ENCODE data around the gene GMFB. TPM values are rescaled to one million over a fixed set of nuclear protein-coding genes. Genes with fewer than 3 reads are reported as not detected.

GMFB gene
- total RNA-seq, 1 experiment from 2014 or later = 53.8 TPM

GRCh38 chr14:54455363-54455762, 33.4 kb downstream of the GMFB start:
- Histone ChIP-seq H3K4me1 (ENCODE audit: control insufficient read depth in 1 of 2, insufficient read depth in 2 of 2, low read length in 2 of 2) (peaks cover 0 to 5% of the 10 kb centered on the region in 2 experiments; a peak in 2 of 4 replicates), H2AFZ (ENCODE audit: low read depth, low read length, poor library complexity, severe bottlenecking) (no peak overlapping the region), H3K79me2 (ENCODE audit: insufficient read depth, low read length) (no peaks in the 10 kb centered on the region), H3K4me2 (ENCODE audit: low read length) (no peak overlapping the region), H3K9me2 (ENCODE audit: insufficient read depth) (no peaks in the 10 kb centered on the region), H3K27me3 (ENCODE audit: insufficient read depth, low read length) (no peaks in the 10 kb centered on the region), H3K9me3 (ENCODE audit: control insufficient read depth in 1 of 2, insufficient read depth in 1 of 2, low read depth in 1 of 2, low read length in 2 of 2) (peaks cover 4 to 6% of the 10 kb centered on the region in 2 experiments; a peak in 1 of 4 replicates), H3K27ac (ENCODE audit: low read depth, low read length) (no peak overlapping the region), H3K9ac (ENCODE audit: low read length) (no peak overlapping the region), H3K36me3 (ENCODE audit: control insufficient read depth in 1 of 2, insufficient read depth in 2 of 2, low read length in 2 of 2) (no peaks in the 10 kb centered on the region), H4K20me1 (ENCODE audit: insufficient read depth) (no peaks in the 10 kb centered on the region), H3K4me3 (replicated peaks in 1 of 2; ENCODE audit: low read depth in 1 of 2, low read length in 2 of 2) (no peak overlapping the region)
- ChIA-PET CTCF (no interaction called here), RAD21 (ENCODE audit: low non-redundant PET in 1 of 2, low total read pairs in 2 of 2, uncharacterized antibody in 2 of 2, unreplicated experiment in 2 of 2) (no interaction called here), POLR2A (no interaction called here)
- intact Hi-C loops (cut with micrococcal nuclease) = no loop called here
- BruUV-seq (replicated peaks) = no TSS peak
- DNase-seq (ENCODE audit: low read depth, low spot score) (no peak), ATAC-seq (no peak)
- TF ChIP-seq ZFX (IDR thresholded peaks at IDR 0.05) (no peak), POLR2AphosphoS5 (IDR thresholded peaks at IDR 0.05; ENCODE audit: low read depth, low read length) (no peak), RAD21 (IDR thresholded peaks at IDR 0.05; ENCODE audit: low read depth) (no peak), ZNF274 (IDR thresholded peaks at IDR 0.05; ENCODE audit: low read depth, low read length) (no peak), SIN3A (IDR thresholded peaks at IDR 0.05; ENCODE audit: low read depth) (no peak), FOSL1 (IDR thresholded peaks at IDR 0.05; ENCODE audit: low read depth) (no peak), TCF7L2 (IDR thresholded peaks at IDR 0.05; ENCODE audit: borderline replicate concordance, extremely low read depth, insufficient read depth, insufficient read length) (no peak), REST (IDR thresholded peaks at IDR 0.05; ENCODE audit: low read depth) (no peak), JUND (IDR thresholded peaks at IDR 0.05) (no peak)
- TF ChIP-seq, protein P1, sequence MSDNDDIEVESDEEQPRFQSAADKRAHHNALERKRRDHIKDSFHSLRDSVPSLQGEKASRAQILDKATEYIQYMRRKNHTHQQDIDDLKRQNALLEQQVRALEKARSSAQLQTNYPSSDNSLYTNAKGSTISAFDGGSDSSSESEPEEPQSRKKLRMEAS (IDR thresholded peaks at IDR 0.05) = no peak
- TF ChIP-seq, protein P2, sequence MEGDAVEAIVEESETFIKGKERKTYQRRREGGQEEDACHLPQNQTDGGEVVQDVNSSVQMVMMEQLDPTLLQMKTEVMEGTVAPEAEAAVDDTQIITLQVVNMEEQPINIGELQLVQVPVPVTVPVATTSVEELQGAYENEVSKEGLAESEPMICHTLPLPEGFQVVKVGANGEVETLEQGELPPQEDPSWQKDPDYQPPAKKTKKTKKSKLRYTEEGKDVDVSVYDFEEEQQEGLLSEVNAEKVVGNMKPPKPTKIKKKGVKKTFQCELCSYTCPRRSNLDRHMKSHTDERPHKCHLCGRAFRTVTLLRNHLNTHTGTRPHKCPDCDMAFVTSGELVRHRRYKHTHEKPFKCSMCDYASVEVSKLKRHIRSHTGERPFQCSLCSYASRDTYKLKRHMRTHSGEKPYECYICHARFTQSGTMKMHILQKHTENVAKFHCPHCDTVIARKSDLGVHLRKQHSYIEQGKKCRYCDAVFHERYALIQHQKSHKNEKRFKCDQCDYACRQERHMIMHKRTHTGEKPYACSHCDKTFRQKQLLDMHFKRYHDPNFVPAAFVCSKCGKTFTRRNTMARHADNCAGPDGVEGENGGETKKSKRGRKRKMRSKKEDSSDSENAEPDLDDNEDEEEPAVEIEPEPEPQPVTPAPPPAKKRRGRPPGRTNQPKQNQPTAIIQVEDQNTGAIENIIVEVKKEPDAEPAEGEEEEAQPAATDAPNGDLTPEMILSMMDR (IDR thresholded peaks at IDR 0.05 in 2 of 3, conservative IDR thresholded peaks at IDR 0.05 in 1 of 3; ENCODE audit: borderline replicate concordance in 1 of 3, insufficient read depth in 1 of 3, low read depth in 2 of 3, low read length in 2 of 3) = no peak
